HCT116 (cell line): Measurements from ENCODE around the gene TRPM8. TPM values are rescaled to one million over a fixed set of nuclear protein-coding genes. Genes with fewer than 3 reads are reported as not detected.

ENCODE experiments used
- ATAC-seq: fragments of 200-7000 bp; cut with Tn5 transposase; 2 replicates; pipeline ENCODE4 v1.9.1; 2020; ENCODE audit warnings: mild to moderate bottlenecking, moderate library complexity
- BruUV-seq: library from RNA; stranded (reverse); fragments of 400-500 nt; replicated peaks from 2 replicates; lab custom pipeline; 2021; lab: Mats Ljungman, UMichigan
- CTCF ChIA-PET: fragments of 300-600 bp; sonication (Branson Sonifier 250); formaldehyde crosslinking; loops from one replicate; lab custom pipeline; 2021; ENCODE audit warnings: antibody characterized with exemption; lab: Charles Lee
- POLR2A ChIA-PET: fragments of 300-600, 350-600 bp; sonication (Branson Sonifier 250); formaldehyde crosslinking; loops from one replicate; lab custom pipeline; 2021; ENCODE audit warnings: antibody characterized with exemption; lab: Charles Lee
- RAD21 ChIA-PET, 2 experiments: fragments of 300-600 bp; sonication (Branson Sonifier 250); formaldehyde crosslinking; loops; one replicate each; lab custom pipeline; 2023; ENCODE audit warnings: low total read pairs in 2 of 2; ENCODE audit not compliant: uncharacterized antibody in 2 of 2, unreplicated experiment in 2 of 2, low non-redundant PET in 1 of 2; lab: Charles Lee
- DNase-seq: peaks from one replicate; pipeline ENCODE4 v3.0.0-alpha.2; 2010; ENCODE audit warnings: low read depth, low spot score
- H2AFZ ChIP-seq: fragments of 200-600 bp; shearing (Covaris generic), sonication (generic); 2 replicates; pipeline ENCODE4 v1.6.1; 2017; ENCODE audit warnings: low read depth, mixed run types, mixed read lengths, antibody characterized with exemption, low read length; ENCODE audit not compliant: poor library complexity, severe bottlenecking
- H3K27ac ChIP-seq: 2 replicates; pipeline ENCODE4 v1.5.1; 2012; ENCODE audit warnings: low read depth, low read length
- H3K27me3 ChIP-seq: fragments of 200-600 bp; sonication (generic); 2 replicates; pipeline ENCODE4 v1.6.1; 2016; ENCODE audit warnings: mixed run types, low read length, mixed read lengths; ENCODE audit not compliant: insufficient read depth
- H3K36me3 ChIP-seq, 2 experiments: fragments of 200-500 bp in 1 of 2; fragments of 200-600 bp in 1 of 2; sonication (Bioruptor generic) in 1 of 2; sonication (generic) in 1 of 2; 2 replicates each; pipeline versions ENCODE4 v1.5.1 to v1.6.1; 2014 to 2016; ENCODE audit warnings: low read length in 2 of 2, inconsistent platforms in 1 of 2, mixed read lengths in 1 of 2, mixed run types in 1 of 2; ENCODE audit not compliant: insufficient read depth in 2 of 2, control insufficient read depth in 1 of 2
- H3K4me1 ChIP-seq, 2 experiments: fragments of 200-600 bp in 1 of 2; sonication (generic) in 1 of 2; 2 replicates each; pipeline versions ENCODE4 v1.5.1 to v1.6.1; 2012 to 2017; ENCODE audit warnings: low read length in 2 of 2, inconsistent platforms in 1 of 2, mild to moderate bottlenecking in 1 of 2, mixed read lengths in 1 of 2, mixed run types in 1 of 2, moderate library complexity in 1 of 2; ENCODE audit not compliant: insufficient read depth in 2 of 2, control insufficient read depth in 1 of 2
- H3K4me2 ChIP-seq: fragments of 200-600 bp; sonication (generic); 2 replicates; pipeline ENCODE4 v1.6.1; 2017; ENCODE audit warnings: mixed run types, low read length, mixed read lengths
- H3K4me3 ChIP-seq, 2 experiments: fragments of 200-600 bp in 1 of 2; sonication (generic) in 1 of 2; replicated peaks in 1 of 2; 2 replicates each; pipeline ENCODE4 v1.5.1; 2011 to 2016; ENCODE audit warnings: low read length in 2 of 2, control low read depth in 1 of 2, low read depth in 1 of 2, mild to moderate bottlenecking in 1 of 2, mixed read lengths in 1 of 2, mixed run types in 1 of 2
- H3K79me2 ChIP-seq: fragments of 200-600 bp; sonication (generic); 2 replicates; pipeline ENCODE4 v1.6.1; 2017; ENCODE audit warnings: mild to moderate bottlenecking, mixed run types, low read length, moderate library complexity, mixed read lengths; ENCODE audit not compliant: insufficient read depth
- H3K9ac ChIP-seq: fragments of 200-600 bp; sonication (generic); 2 replicates; pipeline ENCODE4 v1.6.1; 2016; ENCODE audit warnings: low read length, mixed read lengths
- H3K9me2 ChIP-seq: fragments of 200-600 bp; sonication (generic), shearing (Covaris generic); 2 replicates; pipeline ENCODE4 v1.6.1; 2017; ENCODE audit warnings: mixed run types, mild to moderate bottlenecking, moderate library complexity; ENCODE audit not compliant: insufficient read depth
- H3K9me3 ChIP-seq, 2 experiments: fragments of 200-500 bp in 1 of 2; fragments of 200-600 bp in 1 of 2; sonication (Bioruptor generic) in 1 of 2; sonication (generic) in 1 of 2; 2 replicates each; pipeline ENCODE4 v1.6.1; 2014 to 2017; ENCODE audit warnings: low read length in 2 of 2, mixed read lengths in 2 of 2, inconsistent platforms in 1 of 2, low read depth in 1 of 2, mild to moderate bottlenecking in 1 of 2, mixed run types in 1 of 2, moderate library complexity in 1 of 2; ENCODE audit not compliant: control insufficient read depth in 1 of 2, insufficient read depth in 1 of 2
- H4K20me1 ChIP-seq: fragments of 200-600 bp; sonication (generic), shearing (Covaris generic); 2 replicates; pipeline ENCODE4 v1.6.1; 2017; ENCODE audit warnings: mixed run types, mild to moderate bottlenecking, moderate library complexity; ENCODE audit not compliant: insufficient read depth
- ATF3 ChIP-seq: IDR thresholded peaks from 2 replicates; pipeline ENCODE4 v1.6.1; 2012
- CTCF ChIP-seq, 3 experiments: fragments of 200-600 bp in 1 of 3; sonication (generic) in 1 of 3; IDR thresholded peaks in 2 of 3; conservative IDR thresholded peaks in 1 of 3; 2 replicates each; pipeline ENCODE4 v1.5.1; 2012 to 2017; ENCODE audit warnings: low read depth in 2 of 3, low read length in 2 of 3, antibody characterized with exemption in 1 of 3, borderline replicate concordance in 1 of 3, control low read depth in 1 of 3, mild to moderate bottlenecking in 1 of 3, mixed read lengths in 1 of 3, mixed run types in 1 of 3, moderate library complexity in 1 of 3; ENCODE audit not compliant: insufficient read depth in 1 of 3
- ELF1 ChIP-seq: IDR thresholded peaks from 2 replicates; pipeline ENCODE4 v1.6.1; 2012; ENCODE audit warnings: low read depth, borderline replicate concordance
- EZH2 ChIP-seq: fragments of 200-600 bp; sonication (generic); IDR thresholded peaks from 2 replicates; pipeline ENCODE4 v1.6.1; 2017; ENCODE audit warnings: antibody characterized with exemption, mixed run types
- FOSL1 ChIP-seq: IDR thresholded peaks from 2 replicates; pipeline ENCODE4 v1.6.1; 2012; ENCODE audit warnings: low read depth
- JUND ChIP-seq: IDR thresholded peaks from 2 replicates; pipeline ENCODE4 v1.6.1; 2012
- MAX ChIP-seq: IDR thresholded peaks from 2 replicates; pipeline ENCODE4 v1.6.1; 2012
- POLR2AphosphoS5 ChIP-seq: IDR thresholded peaks from 2 replicates; pipeline ENCODE4 v1.6.1; 2011; ENCODE audit warnings: mild to moderate bottlenecking, low read depth, low read length, moderate library complexity
- SIN3A ChIP-seq: IDR thresholded peaks from 2 replicates; pipeline ENCODE4 v1.6.1; 2012; ENCODE audit warnings: low read depth
- SP1 ChIP-seq: IDR thresholded peaks from 2 replicates; pipeline ENCODE4 v1.6.1; 2012; ENCODE audit warnings: low read depth
- SRF ChIP-seq: IDR thresholded peaks from 2 replicates; pipeline ENCODE4 v1.6.1; 2012; ENCODE audit warnings: low read depth
- ZBTB33 ChIP-seq: IDR thresholded peaks from 2 replicates; pipeline ENCODE4 v1.6.1; 2011; ENCODE audit warnings: mild to moderate bottlenecking, low read length, moderate library complexity; ENCODE audit not compliant: insufficient replicate concordance; ENCODE audit errors: extremely low read depth
- intact Hi-C: fragments of 100-400 bp; cut with micrococcal nuclease; formaldehyde crosslinking; loops from 2 replicates; pipeline ENCODE4 v1.10.0; 2022
- total RNA-seq: library from RNA; stranded (reverse); gene quantifications from one replicate; pipeline ENCODE4 v1.2.1, GENCODE V29; 2021; ENCODE audit not compliant: unreplicated experiment

Gene TRPM8
- total RNA-seq, 1 experiment from 2014 or later, result 0.39 TPM

- CTCF ChIA-PET, result no interaction called here
- intact Hi-C loops, result no loop called here
Observed at GRCh38 chr2:233925402-233925801, 8.2 kb downstream of the TRPM8 start.

More at GRCh38 chr2:233925402-233925801, 8.2 kb downstream of the TRPM8 start:
- Histone ChIP-seq H3K9ac (no peak overlapping the region), H3K4me3 (no peak overlapping the region), H3K9me3 (no peaks in the 10 kb centered on the region), H3K4me2 (no peak overlapping the region), H3K36me3 (no peaks in the 10 kb centered on the region), H3K4me1 (peaks cover 2 to 11% of the 10 kb centered on the region in 2 experiments; a peak in 3 of 4 replicates), H3K9me2 (no peaks in the 10 kb centered on the region), H4K20me1 (no peaks in the 10 kb centered on the region), H3K27ac (no peak overlapping the region), H3K79me2 (no peaks in the 10 kb centered on the region), H2AFZ (no peak overlapping the region), H3K27me3 (peaks cover 22% of the 10 kb centered on the region; the same call in 1 of the 2 replicates)
- no peak for TF ChIP-seq ATF3
- no peak for TF ChIP-seq SRF
- no peak for TF ChIP-seq MAX
- no peak for TF ChIP-seq ZBTB33
- no peak for TF ChIP-seq FOSL1
- TF ChIP-seq SIN3A, result no peak
- no peak for TF ChIP-seq SP1
- TF ChIP-seq CTCF (IDR thresholded peaks at IDR 0.05 in 2 of 3, conservative IDR thresholded peaks at IDR 0.05 in 1 of 3; ENCODE audit: borderline replicate concordance in 1 of 3, insufficient read depth in 1 of 3, low read depth in 2 of 3, low read length in 2 of 3), result no peak
- no peak for TF ChIP-seq JUND
- TF ChIP-seq ELF1, result no peak
- no peak for TF ChIP-seq POLR2AphosphoS5
- no peak for TF ChIP-seq EZH2
- POLR2A ChIA-PET, result interaction anchor here (0.8 kb wide), 1 partner anchor 87 kb away, joined by 4 read pairs; no protein-coding TSS in a partner anchor
- no peak for ATAC-seq
- RAD21 ChIA-PET, result no interaction called here
- DNase-seq, result no peak
- BruUV-seq, result no TSS peak
